Ramos (cell line): ENCODE data around the gene CR1L.
"Not testable (repeated sequence)": the region's sequence is repeated elsewhere in the genome, so short reads cannot be mapped to it uniquely, and the experiment has no call there.

Source experiments
- in situ Hi-C: fragments of 300-500 bp; cut with MboI; formaldehyde crosslinking; loops from one replicate; pipeline ENCODE4 v1.14.3; 2022; ENCODE audit warnings: low sequenced_read_pairs; ENCODE audit not compliant: unreplicated experiment

Gene CR1L

DNA sequence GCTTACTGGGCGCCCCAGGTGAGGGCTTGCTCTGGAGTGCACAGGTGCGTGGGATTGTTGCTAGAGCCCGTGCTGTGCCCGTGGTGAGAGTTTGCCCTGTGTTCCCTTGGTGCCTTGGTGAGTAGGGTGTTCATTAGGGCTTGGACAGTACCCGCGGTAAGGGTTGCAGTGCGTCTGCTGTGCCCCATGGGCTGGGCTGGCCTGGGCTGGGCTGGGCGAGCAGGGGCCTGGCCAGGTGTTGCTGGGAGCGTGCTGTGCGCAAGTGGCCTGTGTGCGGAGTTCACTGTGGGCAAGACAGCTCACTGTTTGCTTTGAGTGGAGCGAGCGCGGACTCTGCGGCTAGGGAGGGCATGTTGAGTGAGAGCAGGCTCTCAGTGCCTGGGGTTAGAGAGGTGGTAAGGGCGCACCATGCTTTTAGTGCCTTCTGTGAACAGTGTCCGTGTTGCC is 725 bp downstream of the CR1L start:
- in situ Hi-C loops: no loop called here

- in situ Hi-C loops: no loop called here
Measured at GRCh38 chr1:207646171-207646570, 1.2 kb downstream of the CR1L start.

DNA sequence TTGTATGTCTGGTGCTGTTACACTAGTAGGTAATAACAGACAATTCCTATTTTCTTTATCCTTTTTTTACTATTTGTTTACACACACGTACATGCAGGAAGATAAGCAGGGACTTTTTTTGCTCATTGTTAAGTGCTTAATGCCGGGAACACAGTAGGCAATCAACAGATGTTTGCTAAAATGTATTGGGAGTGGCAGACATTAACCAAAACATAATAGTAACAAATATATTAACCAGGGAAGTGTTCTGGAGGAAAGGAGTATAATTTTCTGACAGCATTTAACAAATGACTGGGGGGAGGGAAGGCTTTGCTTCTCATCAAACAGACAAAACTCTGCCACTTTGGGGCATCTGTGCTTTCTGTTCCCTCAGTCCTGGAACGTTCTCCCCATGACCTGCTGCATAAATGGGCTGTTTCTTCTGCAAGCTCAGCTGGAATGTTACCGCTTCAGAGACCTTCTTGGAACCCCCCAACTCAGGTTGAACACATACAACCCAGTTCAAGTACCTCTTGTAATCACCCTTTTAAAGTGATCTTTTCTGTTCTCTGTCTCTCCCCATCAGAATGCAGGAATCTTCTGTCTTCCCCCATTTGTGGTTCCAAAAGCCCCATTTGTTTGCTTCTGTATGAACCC is 2.1 kb downstream of the CR1L start:
- in situ Hi-C loops: no loop called here

GRCh38 chr1:207647671-207648333 is 2.9 kb downstream of the CR1L start:
- in situ Hi-C loops: no loop called here

DNA sequence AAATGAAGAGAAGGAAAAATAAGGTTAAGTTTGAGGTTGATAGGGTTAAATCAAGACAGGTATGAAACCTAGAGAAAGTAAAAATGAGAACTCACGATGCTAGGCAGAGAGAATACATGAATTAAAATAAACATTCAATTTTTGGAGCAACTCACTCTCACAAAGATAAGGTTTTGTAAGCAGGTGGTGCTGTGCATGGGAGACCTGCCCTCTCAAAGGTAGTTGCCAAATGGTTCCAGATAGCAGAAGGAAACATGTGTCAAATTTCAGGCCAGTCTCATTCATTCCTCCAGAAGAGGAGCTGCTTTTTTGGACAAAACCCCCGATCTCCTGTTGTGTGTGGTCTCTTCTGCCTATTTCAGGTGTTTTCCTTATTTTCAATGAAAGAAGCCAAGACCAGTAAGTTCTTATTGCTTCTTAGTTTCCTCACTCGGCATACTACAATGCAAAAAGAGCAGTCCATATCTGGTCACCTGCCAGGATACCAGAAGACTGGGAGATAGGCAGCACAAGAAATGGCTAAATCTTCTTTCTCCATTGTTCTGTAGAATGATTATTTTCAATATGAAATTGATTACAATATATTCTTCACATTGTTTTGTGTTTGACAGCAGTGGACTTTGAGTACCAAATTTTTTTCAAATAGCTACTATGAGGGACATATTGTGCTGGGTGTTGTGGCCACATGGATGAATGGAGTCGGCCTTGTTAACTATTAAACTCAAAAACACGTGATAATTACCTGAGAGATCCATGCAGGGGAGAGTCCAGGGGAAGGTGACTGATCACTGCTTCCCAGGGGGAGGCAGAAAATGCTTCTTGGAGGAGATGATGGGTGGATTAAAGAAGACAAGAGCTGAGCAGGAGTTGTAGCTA is 3.6 kb downstream of the CR1L start:
- in situ Hi-C loops: no loop called here

DNA sequence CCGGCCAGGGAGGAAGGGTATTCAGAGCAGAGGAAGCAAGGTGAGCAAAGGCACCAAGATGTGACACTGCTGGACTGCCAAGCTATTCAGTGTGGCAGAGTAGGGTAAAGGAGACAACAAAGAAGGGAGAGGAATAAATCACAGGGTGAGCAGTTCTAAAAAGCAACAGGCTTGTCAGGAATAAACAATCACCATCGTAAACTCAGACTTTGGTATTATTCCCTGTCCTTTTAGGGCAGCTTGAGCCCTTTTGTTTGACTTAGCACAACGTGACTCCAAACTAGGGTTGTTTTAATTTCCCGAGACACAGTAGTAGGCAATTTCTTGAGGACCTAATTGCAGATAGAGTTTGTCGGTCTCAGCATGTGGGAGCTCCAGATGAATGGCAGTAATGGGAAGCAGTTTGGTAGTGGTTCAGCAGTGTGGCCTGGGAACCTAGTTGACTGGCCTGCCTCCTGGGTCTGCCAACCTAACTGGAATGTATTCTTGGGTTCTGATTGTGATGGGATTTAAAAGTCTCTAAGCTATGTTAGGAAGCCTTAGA is 4.3 kb downstream of the CR1L start:
- in situ Hi-C loops: no loop called here

DNA sequence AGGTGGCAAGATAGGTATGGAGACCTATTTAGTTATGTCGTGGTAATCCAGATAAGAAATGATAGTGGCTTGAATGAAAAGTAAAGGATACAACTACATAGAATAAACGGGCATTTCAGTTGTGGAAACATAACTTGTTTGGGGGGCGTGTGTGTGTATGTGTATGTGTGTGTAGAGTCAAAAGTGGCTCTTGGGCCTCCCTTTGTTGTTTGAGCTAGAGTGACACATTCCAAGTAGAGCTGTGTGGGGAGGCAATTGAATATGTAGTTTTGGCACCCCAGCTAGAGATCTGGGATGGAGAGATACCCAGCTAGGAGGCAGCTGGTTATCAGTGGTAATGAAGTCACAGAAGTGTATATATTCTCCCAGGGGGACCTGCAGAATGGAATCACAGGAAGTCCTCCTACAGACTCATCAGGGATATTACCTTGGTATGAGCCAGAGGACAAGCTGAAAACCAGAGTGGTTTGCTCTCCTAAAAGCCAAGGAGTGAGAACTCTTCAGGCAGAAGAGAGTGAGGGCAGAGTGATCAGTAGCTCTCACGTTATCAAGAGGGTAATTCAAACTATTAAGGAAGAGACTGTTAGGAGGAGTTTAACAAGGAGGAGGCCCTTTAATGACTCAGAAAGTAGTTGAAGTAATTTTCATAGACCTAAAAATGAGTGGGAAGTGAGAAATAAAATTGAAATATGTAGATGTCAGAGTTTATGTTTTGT is 5.1 kb downstream of the CR1L start:
- in situ Hi-C loops: no loop called here

DNA sequence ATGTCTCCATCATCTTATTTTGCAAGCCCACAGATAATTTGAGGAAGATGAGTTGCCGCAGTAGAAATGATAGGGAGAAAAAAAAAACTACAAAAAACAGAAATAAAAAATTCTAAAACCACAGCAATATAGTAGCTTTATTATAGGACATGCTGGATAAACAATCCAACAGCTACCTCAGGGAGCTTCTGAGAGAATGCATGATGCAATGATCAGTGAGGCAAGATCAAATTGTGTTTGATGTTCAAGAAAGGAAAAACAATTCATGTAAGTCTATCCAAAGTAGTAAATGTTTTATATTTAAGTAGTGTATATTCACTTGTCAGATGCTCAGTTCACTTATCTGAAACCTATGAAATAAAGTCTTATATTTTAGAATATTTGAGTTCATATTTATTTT is 6.7 kb downstream of the CR1L start:
- in situ Hi-C loops: no loop called here

GRCh38 chr1:207654320-207654719 is 9.4 kb downstream of the CR1L start:
- in situ Hi-C loops: no loop called here

DNA sequence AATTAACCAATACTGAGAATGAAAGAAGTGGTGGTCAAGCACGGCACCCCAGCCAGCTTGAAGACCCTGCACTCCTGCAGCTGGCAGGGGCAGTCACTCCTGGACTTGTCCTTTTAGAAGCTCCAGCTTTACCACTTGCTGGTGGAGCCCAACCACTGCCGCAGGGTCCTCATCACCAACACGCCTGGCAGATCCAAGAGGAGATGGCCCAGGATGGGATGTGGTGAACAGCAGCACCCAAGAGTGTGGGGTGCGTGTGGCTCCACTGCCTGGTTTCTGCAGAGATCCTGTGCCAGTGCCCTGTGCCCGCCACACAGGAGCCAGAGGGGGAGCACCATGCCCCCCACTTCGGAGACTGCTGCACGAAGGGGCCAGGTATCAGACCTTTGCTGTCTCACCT is 13.5 kb downstream of the CR1L start:
- in situ Hi-C loops: no loop called here

DNA sequence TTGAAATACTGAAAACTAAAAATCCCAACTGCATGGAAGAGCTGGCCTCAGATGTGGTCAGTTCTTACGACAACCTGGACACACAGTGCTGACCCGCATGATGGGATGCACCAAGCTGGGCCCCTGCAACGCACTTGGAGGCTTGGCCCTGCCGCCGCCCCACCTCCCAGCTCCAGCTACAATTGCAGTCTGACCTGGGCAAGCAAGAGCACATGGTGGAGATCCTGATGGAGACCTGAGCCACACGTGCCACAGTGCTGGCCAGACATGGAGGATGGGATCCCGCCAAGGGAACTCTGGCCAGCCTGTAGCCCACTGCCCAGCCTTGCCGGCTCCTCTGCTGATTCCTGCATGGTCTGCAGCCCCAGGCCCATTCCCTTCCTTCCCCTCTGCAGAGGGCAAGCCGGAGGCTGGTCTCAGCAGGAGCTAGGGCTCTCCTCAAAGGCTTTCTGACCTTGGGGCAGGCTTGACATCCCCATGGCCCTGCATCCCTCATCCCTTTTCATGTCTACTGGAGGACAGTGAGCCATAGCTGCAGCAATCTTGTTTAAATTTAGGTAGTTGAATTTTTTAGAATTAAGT is 14.1 kb downstream of the CR1L start:
- in situ Hi-C loops: no loop called here

DNA sequence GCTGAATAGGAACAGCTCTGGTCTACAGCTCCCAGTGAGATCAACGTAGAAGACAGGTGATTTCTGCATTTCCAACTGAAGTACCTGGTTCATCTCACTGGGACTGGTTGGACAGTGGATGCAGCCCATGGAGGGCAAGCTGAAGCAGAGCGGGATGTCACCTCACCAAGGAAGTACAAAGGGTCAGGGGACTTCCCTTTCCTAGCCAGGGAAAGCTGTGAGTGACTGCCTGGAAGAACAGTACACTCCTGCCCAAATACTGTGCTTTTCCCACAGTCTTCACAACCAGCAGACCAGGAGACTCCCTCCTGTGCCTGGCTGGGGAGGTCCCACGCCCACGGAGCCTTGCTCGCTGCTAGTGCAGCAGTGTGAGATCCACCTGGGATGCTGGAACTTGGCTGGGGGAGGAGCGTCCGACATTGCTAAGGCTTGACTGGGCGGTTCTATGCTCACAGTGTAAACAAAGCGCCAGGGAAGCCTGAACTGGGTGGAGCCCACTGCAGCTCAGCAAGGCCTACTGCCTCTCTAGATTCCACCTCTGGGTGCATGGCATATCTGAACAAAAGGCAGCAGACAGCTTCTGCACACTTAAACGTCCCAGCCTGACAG is 14.7 kb downstream of the CR1L start:
- in situ Hi-C loops: no loop called here

GRCh38 chr1:207661420-207661819 is 16.5 kb downstream of the CR1L start:
- in situ Hi-C loops: not testable (repeated sequence)

DNA sequence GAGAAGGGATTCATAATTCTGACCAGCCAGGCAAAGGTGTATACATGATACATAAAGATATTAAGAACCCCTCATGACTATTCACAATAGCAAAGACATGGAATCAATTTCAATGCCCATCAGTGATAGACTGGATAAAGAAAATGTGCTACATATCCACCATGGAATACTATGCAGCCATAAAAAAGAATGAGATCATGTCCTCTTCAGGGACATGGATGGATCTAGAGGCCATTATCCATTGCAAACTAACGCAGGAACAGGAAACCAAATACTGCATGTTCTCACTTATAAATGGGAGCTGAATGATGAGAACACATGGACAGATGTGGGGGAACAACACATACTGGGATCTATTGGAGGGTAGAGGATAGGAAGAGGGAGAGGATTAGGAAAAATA is 21.4 kb downstream of the CR1L start:
- in situ Hi-C loops: no loop called here

- in situ Hi-C loops: no loop called here
Measured at GRCh38 chr1:207669528-207670009, 24.6 kb downstream of the CR1L start.

GRCh38 chr1:207670192-207670591 is 25.3 kb downstream of the CR1L start:
- in situ Hi-C loops: no loop called here

- in situ Hi-C loops: no loop called here
Measured at GRCh38 chr1:207670997-207671396, 26.1 kb downstream of the CR1L start.

GRCh38 chr1:207672522-207673130 is 27.7 kb downstream of the CR1L start:
- in situ Hi-C loops: no loop called here

DNA sequence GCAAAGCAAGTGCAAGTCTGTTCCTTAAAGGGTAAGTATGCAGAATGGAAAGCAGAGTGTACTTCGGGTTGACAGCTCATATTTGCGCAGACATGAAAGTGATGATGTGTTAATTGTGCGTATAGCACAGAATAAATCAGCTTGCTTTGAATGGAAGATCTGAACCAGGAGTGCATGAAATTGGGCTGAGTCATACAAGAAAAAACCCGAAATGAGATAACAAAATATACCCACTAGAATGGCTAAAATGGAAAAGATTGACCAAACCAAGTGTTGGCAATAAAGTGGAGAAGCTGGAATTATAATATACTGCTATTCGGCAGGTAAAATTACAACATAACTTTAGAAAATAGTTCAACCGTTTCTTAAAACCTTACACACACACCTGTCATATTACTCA is 28.5 kb downstream of the CR1L start:
- in situ Hi-C loops: no loop called here
